Gastroesophageal sphincter (tissue), 3 donors: ENCODE measurements around the gene CPB2.

ENCODE experiments used
- POLR2A ChIP-seq, 2 donors: fragments of 450-650 bp; IDR thresholded peaks; one replicate each; pipeline ENCODE4 v1.6.1; 2017; ENCODE audit warnings: antibody characterized with exemption in 2 of 2, mild to moderate bottlenecking in 2 of 2, moderate library complexity in 1 of 2
- POLR2AphosphoS5 ChIP-seq: sonication (generic); formaldehyde crosslinking; IDR thresholded peaks from one replicate; pipeline ENCODE4 v1.6.1; 2017; ENCODE audit warnings: antibody characterized with exemption
- TF ChIP-seq, protein P1 (sequence below), 4 experiments: fragments of 200-600 bp in 2 of 4; fragments of 450-650 bp in 2 of 4; sonication (generic) in 1 of 4; IDR thresholded peaks; one replicate each; pipeline ENCODE4 v1.5.1; 2017 to 2019; ENCODE audit warnings: antibody characterized with exemption in 4 of 4, mild to moderate bottlenecking in 2 of 4, moderate library complexity in 2 of 4

- no peak for TF ChIP-seq POLR2A (IDR thresholded peaks at IDR 0.05)
- TF ChIP-seq, protein P1, sequence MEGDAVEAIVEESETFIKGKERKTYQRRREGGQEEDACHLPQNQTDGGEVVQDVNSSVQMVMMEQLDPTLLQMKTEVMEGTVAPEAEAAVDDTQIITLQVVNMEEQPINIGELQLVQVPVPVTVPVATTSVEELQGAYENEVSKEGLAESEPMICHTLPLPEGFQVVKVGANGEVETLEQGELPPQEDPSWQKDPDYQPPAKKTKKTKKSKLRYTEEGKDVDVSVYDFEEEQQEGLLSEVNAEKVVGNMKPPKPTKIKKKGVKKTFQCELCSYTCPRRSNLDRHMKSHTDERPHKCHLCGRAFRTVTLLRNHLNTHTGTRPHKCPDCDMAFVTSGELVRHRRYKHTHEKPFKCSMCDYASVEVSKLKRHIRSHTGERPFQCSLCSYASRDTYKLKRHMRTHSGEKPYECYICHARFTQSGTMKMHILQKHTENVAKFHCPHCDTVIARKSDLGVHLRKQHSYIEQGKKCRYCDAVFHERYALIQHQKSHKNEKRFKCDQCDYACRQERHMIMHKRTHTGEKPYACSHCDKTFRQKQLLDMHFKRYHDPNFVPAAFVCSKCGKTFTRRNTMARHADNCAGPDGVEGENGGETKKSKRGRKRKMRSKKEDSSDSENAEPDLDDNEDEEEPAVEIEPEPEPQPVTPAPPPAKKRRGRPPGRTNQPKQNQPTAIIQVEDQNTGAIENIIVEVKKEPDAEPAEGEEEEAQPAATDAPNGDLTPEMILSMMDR (IDR thresholded peaks at IDR 0.05): no peak
- TF ChIP-seq POLR2AphosphoS5: no peak
These were observed 8.8 kb upstream of the CPB2 start for GRCh38 chr13:46113596-46113995.
